Head of caudate nucleus (tissue), 42 donors: Measurements from ENCODE around the gene GNAS-AS1.
"Not testable (repeated sequence)": the region's sequence is repeated elsewhere in the genome, so short reads cannot be mapped to it uniquely, and the experiment has no call there.

Source experiments
- DNase-seq, 42 donors: peaks; one replicate each; pipeline versions ENCODE4 v3.0.0 to v3.0.0-alpha.2; 2020 to 2021; ENCODE audit warnings: mixed read lengths in 7 of 42
- intact Hi-C: fragments of 100-400 bp; cut with DNase I; formaldehyde crosslinking; loops from one replicate; pipeline ENCODE4 v1.15.0; 2022

Gene GNAS-AS1

DNA sequence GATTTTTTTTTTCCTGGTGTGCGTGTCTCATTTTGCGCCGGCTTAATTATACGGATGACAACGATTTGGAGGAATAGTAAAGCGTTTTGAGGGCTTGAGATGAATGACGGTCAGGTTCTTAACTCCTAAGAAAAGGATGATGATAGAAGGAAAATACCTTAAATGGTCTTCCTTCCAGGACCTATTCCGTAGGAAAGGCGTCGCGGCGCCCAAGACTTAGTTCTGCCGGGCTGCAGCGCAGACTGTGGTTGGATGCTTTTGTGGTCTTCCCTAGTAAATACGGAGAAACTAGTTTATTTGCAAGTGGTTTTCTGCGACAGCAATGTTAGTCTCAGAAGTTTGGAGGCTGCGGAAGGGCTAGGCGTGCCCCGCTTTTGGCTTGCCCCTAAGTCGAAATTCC lies 8.4 kb downstream of the GNAS-AS1 start:
- no peak for DNase-seq
- intact Hi-C loops = loop anchor here (10.0 kb wide), 1 partner anchor 607 kb away; no protein-coding TSS in a partner anchor

DNA sequence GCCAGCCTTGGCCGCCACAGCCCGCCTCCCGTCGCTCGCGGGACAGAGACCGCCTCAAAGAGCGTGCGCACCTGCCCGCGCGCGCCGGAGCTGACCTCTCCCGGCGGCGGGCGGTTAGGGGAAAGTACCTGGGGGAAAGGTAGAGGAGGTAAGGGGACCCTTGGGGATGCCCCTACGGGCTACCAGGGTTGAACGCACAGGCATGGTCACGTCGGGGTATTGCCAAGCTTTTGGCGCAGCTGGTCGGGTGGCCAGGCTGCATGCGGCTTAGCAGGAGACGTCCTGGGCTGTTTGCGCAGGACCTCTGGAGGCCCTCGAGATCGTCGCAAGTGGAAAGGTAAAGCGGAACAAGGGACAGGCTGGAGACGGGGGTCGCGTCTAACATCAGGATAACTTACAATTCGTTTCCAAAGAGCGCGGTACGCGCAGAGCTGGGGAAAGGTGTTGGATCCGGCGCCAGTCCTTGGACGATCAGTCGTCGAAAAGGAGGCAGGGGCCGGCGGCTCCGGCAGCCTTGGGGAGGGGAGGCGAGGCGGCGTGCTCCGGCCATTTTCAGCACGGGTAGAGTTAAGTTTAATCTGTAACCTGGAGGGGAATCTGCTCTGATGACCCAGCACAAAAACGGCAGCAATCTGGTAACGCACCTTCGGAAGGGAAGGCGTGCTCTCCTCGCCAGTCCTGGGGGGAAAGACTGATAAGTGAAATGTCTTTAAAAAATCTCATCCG lies 9.0 kb downstream of the GNAS-AS1 start:
- no peak for DNase-seq
- intact Hi-C loops = loop anchor here (10.0 kb wide), 1 partner anchor 607 kb away; no protein-coding TSS in a partner anchor

DNA sequence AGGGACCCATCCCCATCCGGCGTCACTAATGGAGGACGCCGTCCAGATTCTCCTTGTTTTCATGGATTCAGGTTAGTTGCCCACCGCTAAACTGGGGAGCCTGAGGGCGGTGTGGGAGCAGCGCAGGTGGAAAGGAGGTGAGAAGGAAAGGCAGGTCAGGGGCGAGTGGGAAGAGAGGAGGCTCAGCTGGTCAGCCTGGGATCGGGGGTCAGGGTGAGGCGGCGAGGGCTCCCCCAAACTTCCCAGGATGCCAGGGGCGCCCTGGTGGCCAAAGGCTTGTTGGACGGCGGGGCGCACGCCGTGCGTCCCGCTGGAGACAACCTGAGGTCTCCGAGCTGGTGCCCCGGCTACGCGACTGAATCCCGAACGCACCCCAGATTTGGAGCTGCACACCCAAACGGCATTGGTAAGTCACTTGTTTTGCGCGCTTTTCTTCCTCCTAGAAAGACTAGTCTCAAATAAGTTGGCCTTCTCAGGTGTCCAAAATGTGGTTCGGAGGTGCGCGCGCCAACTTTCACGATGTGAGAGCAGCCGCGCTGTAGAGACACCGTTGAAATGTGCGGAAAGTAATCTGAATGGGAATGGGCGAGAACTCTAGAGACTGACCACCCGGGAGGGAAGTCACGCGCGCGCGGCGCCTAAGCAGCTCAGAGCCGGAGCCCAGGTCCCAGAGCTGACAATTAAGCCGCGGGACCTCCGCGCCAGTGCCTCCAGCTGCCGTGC lies 9.7 kb downstream of the GNAS-AS1 start:
- intact Hi-C loops = loop anchor here (10.0 kb wide), 1 partner anchor 606 kb away; no protein-coding TSS in a partner anchor
- no peak for DNase-seq

GRCh38 chr20:58839991-58840747 lies 10.5 kb downstream of the GNAS-AS1 start:
- no peak for DNase-seq
- intact Hi-C loops = loop anchor here (10.0 kb wide), 1 partner anchor 605 kb away; no protein-coding TSS in a partner anchor

DNA sequence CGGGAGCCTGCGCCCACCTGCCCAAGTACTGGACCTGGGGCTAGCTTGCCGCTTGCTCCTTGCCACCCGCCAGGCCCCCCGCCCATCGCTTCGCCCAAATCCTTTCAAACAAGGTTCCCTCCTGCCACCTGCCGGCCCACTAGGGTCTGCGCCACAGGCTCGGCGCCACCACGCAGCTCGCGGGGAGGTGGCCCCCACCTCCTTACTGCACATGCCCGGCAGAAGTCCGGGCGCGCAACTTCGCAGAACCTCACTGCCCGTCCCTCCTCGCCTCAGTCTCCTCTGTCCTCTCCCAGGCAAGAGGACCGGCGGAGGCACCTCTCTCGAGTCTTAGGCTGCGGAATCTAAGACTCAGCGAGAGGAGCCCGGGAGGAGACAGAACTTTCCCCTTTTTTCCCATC lies 11.2 kb downstream of the GNAS-AS1 start:
- intact Hi-C loops = no loop called here
- peak in 40 of 42 donors; percentile 10 to 68 (median 47) for DNase-seq

- DNase-seq = no peak
- intact Hi-C loops = no loop called here
Observed at GRCh38 chr20:58838174-58838573, 12.5 kb downstream of the GNAS-AS1 start.

DNA sequence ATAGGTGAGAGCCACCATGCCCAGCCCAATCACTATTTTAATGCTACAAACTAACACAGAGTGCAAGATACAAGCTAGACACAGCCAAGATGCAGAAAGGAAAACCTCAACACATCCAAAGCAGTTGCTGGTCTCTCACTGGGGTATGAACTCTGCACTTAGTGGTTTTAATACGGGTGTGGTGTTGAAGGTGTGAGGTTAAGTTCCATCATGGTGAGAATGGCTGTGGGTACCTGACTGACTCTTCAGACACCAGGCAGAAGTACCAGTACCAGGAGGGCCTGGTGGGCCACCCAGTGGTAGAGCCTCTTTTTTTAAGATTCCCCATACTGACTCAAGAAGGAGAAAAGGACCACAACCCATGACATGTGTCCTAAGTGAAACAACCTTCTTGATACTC lies 13.0 kb downstream of the GNAS-AS1 start:
- no peak for DNase-seq
- intact Hi-C loops = no loop called here

DNA sequence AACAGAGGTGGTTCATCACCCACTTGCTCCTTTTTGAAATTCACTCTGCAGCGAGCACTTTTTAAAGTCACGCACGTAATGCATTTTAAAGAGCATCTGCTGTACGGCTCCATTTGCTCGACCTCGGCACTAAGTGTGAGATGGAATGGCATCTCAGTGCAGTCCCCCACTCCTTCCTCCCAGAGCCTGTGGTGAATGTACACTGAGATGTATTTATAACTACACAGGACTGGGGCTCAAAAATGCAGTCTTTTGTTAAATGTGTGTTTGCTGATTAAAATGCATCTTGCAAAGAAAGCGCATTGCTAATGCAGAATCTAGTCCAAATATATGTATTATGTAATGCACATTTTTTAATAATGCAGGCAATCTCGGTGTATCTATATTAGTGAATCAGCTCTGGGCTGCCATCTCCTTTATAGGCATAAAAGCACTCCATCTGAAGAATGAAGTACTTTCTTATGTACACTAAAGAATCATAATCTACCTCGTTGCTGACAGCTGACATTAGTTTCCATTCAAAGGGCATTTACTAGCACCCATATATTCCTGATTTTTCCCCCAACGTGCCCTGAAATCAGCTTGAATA lies 14.0 kb downstream of the GNAS-AS1 start:
- intact Hi-C loops = no loop called here
- no peak for DNase-seq

- no peak for DNase-seq
- intact Hi-C loops = no loop called here
Observed at GRCh38 chr20:58835231-58835630, 15.5 kb downstream of the GNAS-AS1 start.

DNA sequence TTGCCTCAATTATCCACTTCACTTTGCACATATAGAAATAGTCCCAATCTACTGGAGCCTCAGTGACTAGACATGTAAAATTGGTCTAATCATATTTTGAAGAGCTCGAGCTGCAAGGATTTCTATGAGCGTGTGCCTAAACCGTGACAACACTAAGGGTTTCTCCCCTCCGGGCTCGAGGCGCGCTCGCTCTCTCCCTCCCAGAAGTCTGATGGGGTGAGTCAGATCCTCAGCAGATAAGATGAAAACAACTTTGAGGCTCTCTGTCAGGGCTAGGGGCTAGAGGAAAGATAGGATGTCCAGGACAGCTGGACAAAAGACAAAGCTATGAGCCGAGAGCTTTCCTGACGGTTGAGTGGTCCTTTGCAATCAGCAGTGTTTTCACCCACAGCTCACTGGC lies 16.8 kb downstream of the GNAS-AS1 start:
- intact Hi-C loops = no loop called here
- no peak for DNase-seq

GRCh38 chr20:58832457-58832856 lies 18.2 kb downstream of the GNAS-AS1 start:
- DNase-seq = no peak
- intact Hi-C loops = no loop called here

- peak in 23 of 42 donors; percentile 12 to 65 (median 38) for DNase-seq
- intact Hi-C loops = no loop called here
Observed at GRCh38 chr20:58829531-58829941, 21.2 kb downstream of the GNAS-AS1 start.

DNA sequence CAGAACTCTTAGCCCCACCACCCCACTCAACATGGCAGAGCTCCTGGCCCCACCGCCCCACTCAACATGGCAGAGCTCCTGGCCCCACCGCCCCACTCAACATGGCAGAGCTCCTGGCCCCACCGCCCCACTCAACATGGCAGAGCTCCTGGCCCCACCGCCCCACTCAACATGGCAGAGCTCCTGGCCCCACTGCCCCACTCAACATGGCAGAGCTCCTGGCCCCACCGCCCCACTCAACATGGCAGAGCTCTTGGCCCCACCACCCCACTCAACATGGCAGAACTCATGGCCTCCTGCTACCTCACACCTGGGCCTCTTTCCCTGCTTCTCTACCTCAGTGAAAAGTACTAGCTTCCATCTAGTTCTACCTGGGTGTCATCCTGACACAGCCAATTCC lies 21.9 kb downstream of the GNAS-AS1 start:
- intact Hi-C loops, DNase-seq: not testable (repeated sequence)

GRCh38 chr20:58828136-58828535 lies 22.6 kb downstream of the GNAS-AS1 start:
- intact Hi-C loops = no loop called here
- no peak for DNase-seq

DNA sequence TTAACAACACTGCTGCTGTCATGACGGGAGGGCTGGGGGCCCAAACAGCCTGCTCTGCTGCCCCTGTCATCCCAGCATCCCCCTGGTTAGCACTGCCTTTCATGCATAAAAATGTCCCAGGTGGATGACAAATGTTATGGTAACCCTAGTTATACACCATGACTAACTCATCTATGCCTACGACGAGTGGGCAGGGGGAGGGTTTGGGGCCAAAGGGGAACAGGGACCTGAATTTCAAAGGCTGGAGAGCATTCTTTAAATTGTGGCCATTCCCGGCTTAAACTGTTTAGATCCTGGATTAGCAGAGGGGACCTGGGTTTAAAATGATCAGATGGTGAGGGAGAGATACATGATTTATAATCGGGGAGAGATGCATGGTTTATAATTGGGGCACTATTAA lies 24.4 kb downstream of the GNAS-AS1 start:
- DNase-seq = no peak
- intact Hi-C loops = no loop called here

- intact Hi-C loops = no loop called here
- no peak for DNase-seq
Observed at GRCh38 chr20:58825450-58825849, 25.3 kb downstream of the GNAS-AS1 start.

DNA sequence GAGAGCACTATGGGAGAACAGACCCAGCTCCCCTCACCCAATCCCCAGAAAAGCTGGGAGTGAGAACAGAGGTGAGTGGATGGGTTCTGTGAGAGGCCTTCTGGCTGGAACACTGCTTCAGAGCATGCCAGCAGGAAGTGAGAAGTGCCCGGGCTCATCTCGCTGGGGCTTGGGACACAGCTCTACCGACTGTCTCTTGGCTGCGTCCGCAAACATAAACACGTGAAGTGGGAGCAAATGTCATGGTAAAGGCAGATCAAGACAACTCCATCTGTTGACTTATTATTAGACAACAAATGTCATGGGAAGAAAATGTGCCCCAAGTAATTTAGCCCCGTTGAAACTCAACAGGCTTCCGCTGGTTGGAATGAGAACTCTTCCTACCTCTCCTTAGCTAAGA lies 25.9 kb downstream of the GNAS-AS1 start:
- DNase-seq = no peak

DNA sequence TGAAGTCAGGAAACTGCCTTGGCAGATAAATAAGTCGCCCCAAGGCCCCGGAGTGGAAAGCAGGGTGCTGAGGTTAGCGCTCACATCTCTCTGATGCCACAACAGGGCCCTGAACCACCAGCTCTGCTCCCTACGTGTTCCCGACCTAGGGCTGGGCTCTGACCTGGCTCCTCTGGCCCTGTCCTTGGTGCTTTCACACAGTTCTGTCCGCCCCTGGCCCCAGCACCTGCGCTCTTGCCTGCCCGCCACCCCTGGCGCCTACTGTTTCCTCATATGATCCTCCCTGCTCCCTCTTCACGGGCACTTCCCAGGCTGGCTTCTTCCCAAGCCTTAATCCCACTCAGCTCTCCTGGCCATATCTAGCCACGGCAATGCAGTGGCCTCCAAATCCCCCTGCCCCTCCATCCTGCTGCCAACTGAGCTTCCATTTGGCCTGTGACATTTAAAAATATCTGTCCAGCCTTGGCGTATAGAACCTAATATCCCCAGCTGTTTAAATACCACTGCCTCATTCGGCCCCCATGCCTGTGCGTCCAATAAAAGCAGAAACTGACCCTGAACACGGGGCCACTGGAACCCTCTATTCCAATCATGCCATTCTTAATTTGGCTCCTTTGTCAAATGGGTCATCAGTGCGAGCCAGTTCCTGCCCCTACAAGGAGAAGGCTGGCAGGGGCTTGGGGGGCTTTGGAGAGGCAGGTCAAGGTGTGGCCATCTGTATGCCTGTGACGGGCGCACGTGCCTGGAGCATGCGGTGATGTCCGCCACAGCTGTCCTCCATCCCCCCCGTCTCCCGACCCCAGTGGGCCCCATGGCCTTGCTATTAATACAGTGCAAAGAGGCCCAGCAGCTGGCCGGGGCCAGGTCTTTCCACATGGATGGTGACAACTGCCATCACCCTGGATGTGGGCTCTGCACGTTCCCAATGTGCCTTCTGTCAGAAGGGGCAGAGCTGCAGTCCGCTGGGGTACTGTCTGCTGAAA lies 27.7 kb downstream of the GNAS-AS1 start:
- DNase-seq = no peak
- intact Hi-C loops = no loop called here

More for the DNA sequence above, 25.9 kb downstream of the GNAS-AS1 start:
- intact Hi-C loops = no loop called here
